GM19467 (cell line): ENCODE results near the gene SYT2.
"Not testable (repeated sequence)": the region's sequence is repeated elsewhere in the genome, so short reads cannot be mapped to it uniquely, and the experiment has no call there.

ENCODE experiments used
- ATAC-seq: cut with Tn5 transposase; IDR thresholded peaks from one replicate; pipeline ENCODE4 v1.9.1; 2021; ENCODE audit warnings: mild to moderate bottlenecking, moderate library complexity; ENCODE audit not compliant: unreplicated experiment

Gene SYT2

DNA sequence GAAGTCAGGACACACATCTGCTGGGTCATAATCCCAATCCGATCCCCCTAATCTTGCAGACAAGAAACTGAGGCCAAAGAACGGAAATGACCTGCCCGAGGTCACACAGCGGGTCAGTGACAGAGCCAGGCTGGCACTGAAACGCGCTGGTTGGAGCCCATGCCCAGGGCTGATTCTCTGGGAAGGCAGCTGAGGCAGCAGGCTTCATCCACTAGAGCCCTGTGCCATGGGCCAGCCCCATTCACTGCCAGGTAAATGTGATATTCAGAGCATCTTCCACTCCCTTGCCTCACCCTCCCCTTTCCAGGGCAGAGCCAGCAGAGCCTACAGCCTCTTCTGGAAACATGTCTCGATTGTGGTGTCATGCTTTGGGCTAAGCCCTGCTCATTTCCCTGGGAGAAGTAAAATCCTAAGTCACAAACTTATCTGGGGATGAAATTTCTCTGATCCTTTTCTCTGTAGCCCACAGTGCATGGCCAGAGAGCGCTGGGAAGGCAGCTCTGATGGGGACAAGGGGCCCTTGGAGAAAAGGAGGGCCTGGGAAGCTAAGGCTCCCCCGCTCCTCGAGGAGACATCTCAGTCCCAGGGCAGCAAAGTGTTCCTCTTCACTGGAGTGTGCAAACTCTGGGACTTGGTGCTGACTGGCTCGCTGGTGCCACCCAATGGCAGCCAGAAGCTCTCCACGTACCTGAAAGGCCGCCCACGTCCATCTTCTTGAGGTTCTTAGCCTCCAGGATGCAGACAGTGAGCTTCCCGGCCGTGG lies 110.4 kb downstream of the SYT2 start:
- ATAC-seq: peak; percentile 79

DNA sequence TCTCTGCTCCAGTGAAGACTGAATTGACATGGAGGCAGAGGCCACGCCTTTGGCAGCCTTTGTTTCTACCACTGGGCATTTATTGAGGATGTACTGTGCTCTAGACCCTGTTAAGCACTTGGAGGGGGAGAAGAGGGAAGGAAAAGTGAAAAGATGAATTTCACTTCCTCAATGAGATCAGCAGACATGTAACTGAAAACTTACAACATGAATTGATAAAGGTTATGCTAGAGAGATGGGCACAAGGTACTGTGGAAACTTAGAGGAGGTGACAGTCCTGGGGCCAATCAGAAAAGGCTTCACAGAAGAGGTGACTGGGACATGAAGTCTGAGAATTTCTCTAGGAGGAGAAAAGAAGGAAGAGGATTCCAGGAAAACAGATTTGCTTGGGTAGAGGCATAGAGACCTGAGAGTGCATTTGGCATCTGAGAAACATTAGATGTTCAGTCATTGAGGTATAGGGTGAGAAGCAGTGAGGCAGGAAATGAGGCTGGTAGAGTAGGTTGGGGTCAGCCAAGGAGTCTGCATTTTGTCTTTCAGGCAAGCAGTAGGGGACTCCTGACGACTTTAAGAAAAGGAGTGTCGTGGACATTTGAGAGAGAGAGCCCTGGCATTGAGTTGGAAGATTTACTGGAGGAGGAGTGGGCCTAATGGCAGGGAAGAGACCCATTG lies 113.0 kb downstream of the SYT2 start:
- no peak for ATAC-seq

GRCh38 chr1:202596638-202597037 lies 113.6 kb downstream of the SYT2 start:
- no peak for ATAC-seq

DNA sequence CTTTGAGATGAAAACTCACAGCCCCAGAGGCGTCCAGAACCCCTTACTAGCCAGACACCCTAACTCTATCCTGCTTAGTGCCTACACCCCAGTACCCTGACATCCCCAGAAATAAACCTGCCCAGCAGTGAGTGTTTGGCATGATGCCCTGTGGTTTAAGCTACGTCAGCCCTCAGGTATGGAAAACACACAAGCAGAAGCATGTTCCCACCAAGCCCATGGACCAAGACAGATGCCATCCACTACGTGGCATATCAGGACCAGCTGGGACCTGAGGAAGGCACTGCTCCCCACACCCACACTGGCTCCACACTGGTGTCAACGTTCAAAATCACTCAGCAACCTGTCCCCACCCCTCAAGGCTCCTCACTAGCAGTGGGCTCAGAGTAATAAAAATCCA lies 116.4 kb downstream of the SYT2 start:
- ATAC-seq: no peak

DNA sequence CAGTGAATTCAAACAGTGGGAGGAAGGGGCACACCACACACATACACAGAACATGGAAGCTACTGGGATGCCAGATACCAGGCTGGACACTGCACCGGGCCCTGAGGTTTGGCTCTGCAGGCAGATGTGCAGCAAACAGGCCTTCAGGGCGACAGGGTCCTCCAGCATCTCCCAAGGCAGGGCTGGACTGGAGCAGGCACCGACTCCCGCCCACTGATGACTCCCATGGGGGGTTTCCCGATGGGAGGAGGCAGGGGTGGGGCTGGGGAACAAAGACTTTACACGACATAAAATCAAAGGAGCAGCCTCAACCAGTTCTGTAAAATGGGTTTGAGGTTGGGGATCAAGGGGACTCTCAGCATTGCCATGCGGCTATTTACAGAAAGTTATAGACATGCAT lies 118.1 kb downstream of the SYT2 start:
- ATAC-seq: no peak

- no peak for ATAC-seq
These were observed 118.7 kb downstream of the SYT2 start for GRCh38 chr1:202591515-202591914.

GRCh38 chr1:202590975-202591411 lies 119.3 kb downstream of the SYT2 start:
- ATAC-seq: no peak

DNA sequence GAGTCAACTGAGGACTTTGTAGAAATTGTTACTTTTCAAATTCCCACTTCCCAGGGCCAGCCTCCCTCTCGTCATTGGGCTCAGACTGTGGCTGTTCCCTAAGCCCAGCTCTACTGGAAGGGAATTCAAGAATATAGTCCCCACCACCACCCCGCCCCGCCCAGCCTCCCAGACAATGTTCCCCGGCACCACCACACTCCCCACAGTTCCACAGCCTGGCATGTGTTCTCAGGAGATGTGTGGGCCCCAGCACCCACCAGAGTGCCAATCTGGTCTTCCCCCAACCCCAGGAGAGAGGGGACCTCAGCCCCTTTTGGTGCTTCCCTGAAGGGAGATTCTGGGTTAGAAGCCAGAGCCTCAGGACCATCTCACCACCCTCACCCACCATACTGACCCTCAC lies 120.1 kb downstream of the SYT2 start:
- ATAC-seq: no peak

- no peak for ATAC-seq
These were observed 120.9 kb downstream of the SYT2 start for GRCh38 chr1:202589190-202589930.

- no peak for ATAC-seq
These were observed 121.6 kb downstream of the SYT2 start for GRCh38 chr1:202588503-202589189.

DNA sequence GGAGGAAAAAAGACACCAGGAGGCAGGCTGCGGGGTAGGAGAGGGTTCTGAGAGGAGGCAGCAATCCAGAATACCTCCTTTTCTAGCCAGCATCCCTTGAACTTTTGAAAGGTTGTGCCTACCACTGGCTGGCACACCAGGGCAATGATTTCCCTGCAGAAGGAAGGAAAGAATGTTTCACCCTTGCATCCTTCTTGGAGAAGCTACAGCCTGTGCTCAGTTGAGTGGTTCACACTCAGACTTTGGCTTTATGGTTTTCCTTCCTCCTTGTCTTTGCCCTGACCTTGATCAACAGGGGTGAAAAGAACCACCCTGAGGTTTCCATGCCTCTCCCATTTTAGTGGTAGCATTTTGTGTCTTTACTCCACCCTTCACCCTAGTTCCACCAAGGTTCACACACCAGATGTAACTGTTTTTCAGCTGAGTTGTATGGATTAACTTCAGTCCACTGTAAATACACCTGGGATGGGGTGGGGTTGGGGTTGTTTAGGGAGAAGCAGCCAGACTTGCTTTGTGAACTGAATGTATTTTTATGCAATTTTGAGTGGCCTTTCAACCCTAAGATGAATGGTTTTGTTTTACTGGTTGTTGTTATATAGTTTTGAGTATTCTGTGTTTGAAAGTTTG lies 122.3 kb downstream of the SYT2 start:
- ATAC-seq: no peak

- ATAC-seq: no peak
These were observed 123.4 kb downstream of the SYT2 start for GRCh38 chr1:202586871-202587270.

DNA sequence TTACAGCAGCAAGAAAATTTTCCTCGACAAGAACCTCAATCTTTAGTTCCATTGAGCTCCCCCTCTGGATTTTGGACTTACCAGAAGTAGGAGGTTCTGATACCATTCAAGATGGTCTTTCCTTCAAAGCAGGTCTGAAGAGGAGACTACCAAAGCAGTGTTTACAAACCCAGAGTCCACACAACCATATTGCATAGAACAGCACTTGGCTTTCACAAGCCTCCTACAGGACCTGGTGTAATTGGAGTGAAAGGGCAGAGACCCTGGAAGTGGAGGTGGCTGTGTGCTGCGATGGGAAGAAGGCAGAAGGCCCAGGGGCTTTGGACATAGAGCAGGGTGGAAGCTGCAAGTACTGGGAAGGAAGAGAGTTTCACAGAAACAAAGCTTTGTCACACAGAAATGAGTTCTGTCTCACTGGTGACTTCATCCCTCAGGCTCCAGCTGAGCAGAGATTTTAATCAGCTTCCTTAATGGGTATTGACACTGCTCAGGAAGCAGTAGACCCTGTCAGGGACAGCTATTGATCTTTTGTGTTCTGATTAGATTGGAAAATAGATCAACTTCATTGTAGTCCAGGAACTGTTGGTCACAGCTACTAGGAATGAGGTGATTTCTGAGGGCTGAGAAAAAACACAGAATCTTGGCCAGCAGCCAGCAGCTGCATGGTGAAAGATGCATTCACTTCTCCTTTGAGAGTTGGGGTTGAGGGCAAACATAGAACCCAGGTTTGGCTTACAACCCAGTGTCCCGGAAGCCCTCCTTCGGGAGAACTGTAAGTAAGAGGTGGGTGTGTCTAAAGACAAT lies 124.0 kb downstream of the SYT2 start:
- ATAC-seq: no peak

- ATAC-seq: no peak
These were observed 124.7 kb downstream of the SYT2 start for GRCh38 chr1:202585590-202585933.

DNA sequence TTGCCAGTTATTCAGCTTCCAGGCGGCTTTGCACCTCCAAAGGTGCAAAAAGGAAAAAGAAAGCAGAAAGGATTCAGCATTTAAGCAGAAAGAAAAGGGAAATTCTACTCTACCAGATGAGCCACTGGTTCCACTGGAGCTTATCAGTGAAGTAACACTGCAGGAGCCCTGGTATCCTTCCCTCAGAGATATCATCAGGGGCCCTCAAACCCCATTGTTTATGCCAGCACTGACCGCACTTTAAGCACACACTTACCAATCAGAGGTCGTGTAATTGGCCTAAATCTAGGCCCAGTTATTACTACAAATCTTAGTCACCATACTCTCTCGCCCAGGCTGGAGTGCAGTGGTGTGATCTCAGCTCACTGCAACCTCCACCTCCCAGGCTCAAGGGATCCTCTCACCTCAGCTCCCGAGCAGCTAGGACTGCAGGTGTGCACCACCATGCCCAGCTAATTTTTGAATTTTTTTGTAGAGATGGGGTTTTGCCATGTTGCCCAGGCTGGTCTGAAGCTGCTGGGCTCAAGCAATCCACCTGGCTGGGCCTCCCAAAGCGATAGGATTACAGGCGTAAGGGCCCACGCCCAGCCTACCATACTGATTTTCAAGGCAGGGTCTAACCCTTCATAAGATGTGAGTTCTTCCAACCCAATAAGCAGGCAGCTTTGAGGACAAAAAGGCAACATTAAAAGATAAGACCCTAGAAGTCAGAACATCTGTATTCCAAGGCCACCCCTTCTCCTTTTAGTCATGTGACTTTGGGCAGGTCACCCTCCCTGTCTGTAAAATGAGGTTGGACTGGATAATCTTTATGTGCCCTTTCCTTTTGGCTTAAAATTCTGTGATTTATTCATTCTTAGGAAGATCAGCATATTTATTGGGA lies 125.3 kb downstream of the SYT2 start:
- no peak for ATAC-seq

GRCh38 chr1:202582350-202582749 lies 127.9 kb downstream of the SYT2 start:
- not testable (repeated sequence) for ATAC-seq

DNA sequence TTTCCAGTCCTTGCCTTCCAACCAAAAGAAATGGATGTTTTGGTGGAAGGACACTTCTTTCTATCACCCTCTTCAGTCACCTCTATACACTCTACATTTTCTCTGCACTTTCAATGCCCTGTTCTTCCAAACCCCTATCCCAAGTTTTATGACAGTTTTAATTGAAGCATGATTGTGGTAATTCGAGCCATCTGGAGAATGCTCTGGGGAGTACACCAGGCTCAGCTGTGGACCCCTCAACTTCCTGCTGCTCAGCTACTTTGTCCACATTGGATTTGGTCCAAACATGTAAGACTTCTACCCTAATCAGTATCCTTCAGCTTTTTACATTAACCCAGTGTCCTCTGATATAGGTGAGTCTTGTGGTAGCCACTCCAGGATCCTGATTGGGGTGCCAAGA lies 129.6 kb downstream of the SYT2 start:
- ATAC-seq: no peak

GRCh38 chr1:202579806-202580205 lies 130.4 kb downstream of the SYT2 start:
- no peak for ATAC-seq

DNA sequence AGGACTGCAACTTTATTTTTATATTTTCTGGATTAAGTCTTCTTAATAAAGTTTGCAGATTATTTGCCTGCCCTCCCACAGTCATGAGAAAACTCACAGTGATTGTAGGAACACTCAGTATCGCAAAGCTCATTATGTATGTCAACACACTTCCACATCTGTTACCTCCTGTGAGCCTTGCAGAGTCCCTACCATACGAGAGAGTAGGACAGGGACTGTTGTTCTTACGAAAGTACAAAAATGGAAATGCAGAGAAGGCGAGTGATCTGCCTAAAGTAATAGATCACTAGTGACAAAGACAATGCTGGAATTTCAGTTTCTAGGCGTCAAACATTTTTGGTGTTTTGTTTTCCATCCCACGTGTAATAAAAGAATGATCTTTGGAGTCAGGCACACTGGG lies 131.7 kb downstream of the SYT2 start:
- ATAC-seq: no peak
